ENCODE data around the gene TMEM63C. TPM values are rescaled to one million over a fixed set of nuclear protein-coding genes. Genes with fewer than 3 reads are reported as not detected.

The TMEM63C gene
- total RNA-seq, 1 experiment from 2014 or later: 9.3 TPM

DNA sequence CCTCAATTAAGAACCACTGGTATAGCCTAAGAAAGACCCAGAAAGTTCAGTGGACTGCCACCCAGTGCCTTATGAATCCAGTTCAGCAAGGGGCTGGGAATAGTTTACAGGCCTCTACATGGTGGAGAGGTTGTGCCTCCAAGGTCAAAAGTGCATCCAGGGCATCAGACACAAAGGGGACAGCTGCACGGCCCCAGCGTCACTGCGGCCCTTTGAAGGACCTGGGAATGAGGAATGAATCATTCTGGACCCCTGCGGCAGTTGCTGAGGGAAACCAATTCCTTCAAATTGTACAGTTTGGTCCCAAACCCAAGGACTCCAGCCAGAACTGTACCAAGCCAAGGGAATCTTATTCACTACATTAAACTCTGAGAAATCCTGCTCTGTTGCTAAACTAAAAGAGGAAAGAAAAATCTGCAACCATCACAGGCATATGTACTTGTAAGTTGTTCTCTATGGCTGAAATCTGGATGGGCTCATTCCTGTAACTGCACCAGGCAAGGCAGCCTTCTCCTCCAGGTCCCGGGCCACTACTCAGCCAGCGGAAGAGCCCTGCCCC is 100.3 kb downstream of the TMEM63C start:
- no TSS peak for BruUV-seq (replicated peaks)
- H3K27me3 Mint-ChIP-seq (ENCODE audit: insufficient read depth, unreplicated experiment): no peaks in the 10 kb centered on the region
- CTCF ChIA-PET: no interaction called here
- POLR2A ChIA-PET: no interaction called here
- no peaks in the 10 kb centered on the region for H3K9me3 Mint-ChIP-seq (ENCODE audit: unreplicated experiment)
- TF ChIP-seq, protein P1, sequence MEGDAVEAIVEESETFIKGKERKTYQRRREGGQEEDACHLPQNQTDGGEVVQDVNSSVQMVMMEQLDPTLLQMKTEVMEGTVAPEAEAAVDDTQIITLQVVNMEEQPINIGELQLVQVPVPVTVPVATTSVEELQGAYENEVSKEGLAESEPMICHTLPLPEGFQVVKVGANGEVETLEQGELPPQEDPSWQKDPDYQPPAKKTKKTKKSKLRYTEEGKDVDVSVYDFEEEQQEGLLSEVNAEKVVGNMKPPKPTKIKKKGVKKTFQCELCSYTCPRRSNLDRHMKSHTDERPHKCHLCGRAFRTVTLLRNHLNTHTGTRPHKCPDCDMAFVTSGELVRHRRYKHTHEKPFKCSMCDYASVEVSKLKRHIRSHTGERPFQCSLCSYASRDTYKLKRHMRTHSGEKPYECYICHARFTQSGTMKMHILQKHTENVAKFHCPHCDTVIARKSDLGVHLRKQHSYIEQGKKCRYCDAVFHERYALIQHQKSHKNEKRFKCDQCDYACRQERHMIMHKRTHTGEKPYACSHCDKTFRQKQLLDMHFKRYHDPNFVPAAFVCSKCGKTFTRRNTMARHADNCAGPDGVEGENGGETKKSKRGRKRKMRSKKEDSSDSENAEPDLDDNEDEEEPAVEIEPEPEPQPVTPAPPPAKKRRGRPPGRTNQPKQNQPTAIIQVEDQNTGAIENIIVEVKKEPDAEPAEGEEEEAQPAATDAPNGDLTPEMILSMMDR (IDR thresholded peaks at IDR 0.05; ENCODE audit: unreplicated experiment): no peak
- H3K36me3 Mint-ChIP-seq (ENCODE audit: insufficient read depth, unreplicated experiment): peaks cover 53% of the 10 kb centered on the region
- no peaks in the 10 kb centered on the region for H3K4me1 Mint-ChIP-seq (ENCODE audit: insufficient read depth, unreplicated experiment)
- no peak for DNase-seq (ENCODE audit: unreplicated experiment)
- no peak overlapping the region for H3K4me3 Mint-ChIP-seq (ENCODE audit: unreplicated experiment)
- intact Hi-C loops (cut with micrococcal nuclease): no loop called here
- H3K27ac Mint-ChIP-seq (ENCODE audit: low read depth, unreplicated experiment): no peak overlapping the region

DNA sequence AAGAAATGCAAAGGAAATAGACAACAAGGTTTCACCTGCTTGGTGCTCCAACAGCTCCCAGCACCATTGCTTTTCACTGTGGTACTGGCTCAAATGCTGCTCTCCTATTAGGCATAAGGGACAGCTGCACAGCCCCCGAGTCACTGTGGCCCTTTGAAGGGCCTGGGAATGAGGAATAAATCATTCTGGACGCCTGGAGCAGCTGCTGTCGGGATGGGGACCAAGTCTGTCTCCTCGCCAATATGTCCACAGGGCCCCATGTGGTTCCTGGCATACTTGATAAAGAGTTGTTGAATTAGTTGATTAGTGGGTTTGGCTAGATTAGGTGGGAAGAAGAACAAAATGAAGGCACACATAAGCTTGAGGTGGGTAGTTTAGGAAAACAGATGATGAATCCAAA is 102.5 kb downstream of the TMEM63C start:
- TF ChIP-seq, protein P1 (IDR thresholded peaks at IDR 0.05; ENCODE audit: unreplicated experiment): no peak
- BruUV-seq (replicated peaks): no TSS peak
- Mint-ChIP-seq H3K27ac (ENCODE audit: low read depth, unreplicated experiment) (no peak overlapping the region), H3K36me3 (ENCODE audit: insufficient read depth, unreplicated experiment) (peaks cover 70% of the 10 kb centered on the region), H3K4me1 (ENCODE audit: insufficient read depth, unreplicated experiment) (no peaks in the 10 kb centered on the region), H3K4me3 (ENCODE audit: unreplicated experiment) (no peak overlapping the region), H3K27me3 (ENCODE audit: insufficient read depth, unreplicated experiment) (no peaks in the 10 kb centered on the region), H3K9me3 (ENCODE audit: unreplicated experiment) (no peaks in the 10 kb centered on the region)
- no peak for DNase-seq (ENCODE audit: unreplicated experiment)
- POLR2A ChIA-PET: no interaction called here
- CTCF ChIA-PET: interaction anchor here (1.0 kb wide), 1 partner anchor 29 kb away, joined by 4 read pairs; no protein-coding TSS in a partner anchor
- intact Hi-C loops (cut with micrococcal nuclease): no loop called here

DNA sequence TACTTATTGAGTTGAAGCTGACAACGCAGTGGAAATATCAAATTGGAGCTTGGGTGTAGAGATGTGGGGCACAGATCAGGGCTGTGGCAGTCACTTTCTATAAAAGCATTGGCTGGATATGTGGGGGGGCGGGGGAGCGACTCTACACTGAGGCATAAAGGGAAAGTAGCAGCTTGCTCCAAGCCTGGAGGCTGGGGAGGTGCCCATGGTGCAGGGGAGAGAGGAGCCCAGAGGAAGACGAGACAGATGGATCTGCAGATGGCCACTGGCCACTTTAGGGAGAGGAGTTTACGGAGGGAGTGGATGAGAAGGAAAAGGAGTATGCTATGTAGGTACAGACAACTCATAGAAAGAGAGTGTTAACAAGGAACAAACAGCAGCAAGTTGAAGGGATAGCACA is 102.9 kb downstream of the TMEM63C start:
- H3K36me3 Mint-ChIP-seq (ENCODE audit: insufficient read depth, unreplicated experiment): peaks cover 71% of the 10 kb centered on the region
- BruUV-seq (replicated peaks): no TSS peak
- H3K27ac Mint-ChIP-seq (ENCODE audit: low read depth, unreplicated experiment): no peak overlapping the region
- ChIA-PET CTCF (interaction anchor here (1.0 kb wide), 1 partner anchor 28 kb away, joined by 4 read pairs; no protein-coding TSS in a partner anchor), POLR2A (no interaction called here)
- no peaks in the 10 kb centered on the region for H3K9me3 Mint-ChIP-seq (ENCODE audit: unreplicated experiment)
- TF ChIP-seq, protein P1 (IDR thresholded peaks at IDR 0.05; ENCODE audit: unreplicated experiment): no peak
- DNase-seq (ENCODE audit: unreplicated experiment): no peak
- no peak overlapping the region for H3K4me3 Mint-ChIP-seq (ENCODE audit: unreplicated experiment)
- no peaks in the 10 kb centered on the region for H3K4me1 Mint-ChIP-seq (ENCODE audit: insufficient read depth, unreplicated experiment)
- intact Hi-C loops (cut with micrococcal nuclease): no loop called here
- H3K27me3 Mint-ChIP-seq (ENCODE audit: insufficient read depth, unreplicated experiment): no peaks in the 10 kb centered on the region

DNA sequence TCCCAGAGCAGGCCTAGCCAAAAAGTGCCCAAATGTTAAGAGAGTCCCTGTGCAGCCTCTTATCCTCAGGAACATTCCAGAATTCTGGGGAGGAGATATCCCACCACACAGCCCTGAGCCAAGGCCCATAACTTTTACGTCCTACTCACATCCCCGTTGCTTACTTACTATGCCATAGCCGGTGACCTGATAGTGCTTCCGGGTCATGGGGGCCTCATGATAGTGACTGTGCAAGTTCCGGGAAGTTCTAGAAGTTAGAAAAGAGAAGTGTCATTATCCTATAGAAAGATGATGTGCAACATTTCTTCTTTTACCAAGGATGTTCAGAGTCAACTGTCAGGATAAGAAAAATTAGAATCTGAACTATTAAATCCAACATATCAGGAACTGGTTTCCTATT is 105.0 kb downstream of the TMEM63C start:
- TF ChIP-seq, protein P1 (IDR thresholded peaks at IDR 0.05; ENCODE audit: unreplicated experiment): no peak
- no peak for DNase-seq (ENCODE audit: unreplicated experiment)
- POLR2A ChIA-PET: interaction anchor here (0.9 kb wide), 1 partner anchor 21 kb away, joined by 3 read pairs; no protein-coding TSS in a partner anchor
- Mint-ChIP-seq H3K4me1 (ENCODE audit: insufficient read depth, unreplicated experiment) (no peaks in the 10 kb centered on the region), H3K36me3 (ENCODE audit: insufficient read depth, unreplicated experiment) (peaks cover 66% of the 10 kb centered on the region), H3K27me3 (ENCODE audit: insufficient read depth, unreplicated experiment) (no peaks in the 10 kb centered on the region), H3K27ac (ENCODE audit: low read depth, unreplicated experiment) (no peak overlapping the region), H3K9me3 (ENCODE audit: unreplicated experiment) (no peaks in the 10 kb centered on the region), H3K4me3 (ENCODE audit: unreplicated experiment) (no peak overlapping the region)
- intact Hi-C loops (cut with micrococcal nuclease): no loop called here
- CTCF ChIA-PET: interaction anchor here (0.8 to 4.6 kb wide), 5 partner anchors 14 to 134 kb away, joined by 3 to 19 read pairs (median 4); no protein-coding TSS in a partner anchor
- no TSS peak for BruUV-seq (replicated peaks)
